HPDE6-E6E7 (cell line): ENCODE results near the gene UNC13C.

Source experiments
- DNase-seq: peaks from one replicate; pipeline ENCODE4 v3.0.0; 2011; ENCODE audit warnings: missing footprints; ENCODE audit errors: extremely low spot score

The UNC13C gene

DNA sequence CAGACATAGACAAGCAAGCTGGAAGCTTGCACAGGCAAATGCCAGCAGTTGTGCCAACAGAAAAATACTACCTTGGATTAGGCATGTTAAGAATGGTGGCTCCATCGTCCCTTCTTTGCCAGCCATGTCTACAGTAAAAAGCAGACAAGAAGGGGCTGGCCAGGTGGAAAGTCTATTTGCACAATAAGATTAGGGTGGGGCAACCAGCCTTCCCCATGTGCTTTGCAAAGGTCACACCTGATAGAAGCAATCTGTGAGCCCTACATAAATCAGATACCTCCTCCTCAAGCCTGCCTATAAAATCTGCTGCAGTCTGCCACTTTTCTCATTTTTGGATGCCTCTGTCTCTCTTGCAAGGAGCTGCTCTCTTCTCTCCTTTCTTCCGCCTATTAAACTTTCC, 662.6 kb downstream of the UNC13C start:
- no peak for DNase-seq

DNA sequence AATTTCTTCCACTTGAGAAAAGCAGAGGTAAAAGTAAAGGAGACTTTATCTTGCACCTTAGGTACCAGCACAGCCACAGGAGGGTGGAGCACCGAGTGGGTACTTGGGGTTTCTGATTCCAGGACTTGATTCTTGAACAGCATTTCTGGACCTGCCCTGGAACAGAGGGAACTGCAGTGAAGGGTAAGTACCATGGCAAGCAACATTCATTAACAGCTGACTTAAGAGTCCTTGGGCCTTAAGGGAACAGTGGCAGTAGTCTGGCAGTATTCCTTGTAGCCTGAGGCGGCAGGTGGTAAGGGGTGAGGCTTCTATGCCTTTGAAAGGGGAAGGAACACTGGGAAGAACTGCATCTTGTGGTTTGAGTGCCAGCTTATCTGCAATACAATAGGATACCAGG, 666.6 kb downstream of the UNC13C start:
- no peak for DNase-seq

DNA sequence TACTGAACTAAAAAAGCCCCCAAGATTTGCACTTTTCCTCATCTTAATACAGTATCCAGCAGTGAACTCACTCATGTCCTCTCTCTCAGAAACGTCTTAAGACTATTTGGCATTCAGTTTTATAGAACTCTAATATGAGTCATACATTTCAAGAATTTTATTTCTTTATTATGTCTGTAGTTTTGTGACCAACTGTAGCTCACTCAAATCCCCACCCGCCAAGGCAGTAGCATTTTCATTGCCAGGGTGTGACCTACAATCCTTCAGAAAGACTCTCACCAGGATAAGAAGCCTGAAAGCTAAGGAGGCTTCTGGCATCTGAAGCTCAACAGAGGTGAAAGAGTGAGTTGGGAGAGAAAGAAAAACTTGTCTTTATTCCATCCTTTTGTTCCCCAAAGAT, 681.4 kb downstream of the UNC13C start:
- DNase-seq = no peak

DNA sequence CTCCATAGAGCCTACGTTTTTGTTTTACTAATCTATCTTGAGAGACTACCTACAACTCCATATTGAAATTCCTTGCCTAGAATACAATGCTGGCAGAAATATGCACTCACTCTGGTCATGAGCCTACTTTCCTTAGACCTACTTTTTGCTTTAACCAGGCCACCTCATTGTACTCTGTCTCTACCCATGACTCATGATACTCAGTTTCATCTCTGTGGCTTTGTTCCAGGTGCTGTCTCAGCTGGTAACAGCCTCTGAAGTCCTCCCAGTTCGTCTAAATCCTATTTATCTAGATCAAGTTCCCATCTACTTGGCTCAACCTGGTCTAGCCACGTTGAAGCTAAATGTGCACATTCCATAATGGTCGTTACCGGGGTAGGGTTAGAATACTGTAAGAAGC, 682.1 kb downstream of the UNC13C start:
- DNase-seq = no peak

DNA sequence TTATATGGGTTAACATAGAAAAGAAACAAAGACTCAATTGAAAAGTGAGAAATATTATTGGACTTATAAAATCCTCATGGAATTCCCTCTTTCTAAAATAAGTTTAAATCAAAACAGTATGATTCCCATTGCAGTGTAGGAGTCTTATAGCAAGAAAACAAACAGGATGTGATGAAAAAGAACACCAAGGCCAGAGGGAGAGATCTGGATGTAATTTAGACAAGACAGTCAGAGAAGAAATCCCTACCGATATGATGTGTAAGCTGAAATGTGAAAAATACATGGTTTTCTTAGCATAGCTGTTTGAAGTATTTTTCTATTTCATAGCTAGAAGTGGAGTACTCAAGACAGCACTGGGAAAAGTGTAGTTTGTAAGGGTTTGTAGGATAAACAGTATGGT, 697.0 kb downstream of the UNC13C start:
- no peak for DNase-seq

DNA sequence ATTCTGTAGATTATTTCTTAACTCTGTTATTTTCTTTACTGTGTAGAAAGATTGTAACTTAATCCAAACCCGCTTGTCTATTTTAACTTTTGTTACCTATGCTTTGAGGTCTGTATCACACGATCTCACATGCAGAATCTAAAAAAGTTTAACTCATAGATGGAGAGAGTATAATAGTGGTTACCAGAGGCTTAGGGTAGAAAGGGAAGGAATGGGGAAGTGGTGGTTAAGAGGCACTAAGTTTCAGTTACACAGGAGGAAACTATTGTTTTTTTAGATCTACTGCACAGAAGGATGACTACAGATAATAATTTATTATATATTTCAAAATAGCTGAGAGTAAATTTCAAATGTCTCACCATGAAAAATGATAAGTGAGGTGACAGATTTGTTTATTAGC, 703.3 kb downstream of the UNC13C start:
- no peak for DNase-seq
